H1 (cell line): ENCODE data around the gene P2RX1.

Source experiments
- CTCF ChIP-seq, 3 experiments: IDR thresholded peaks; 1 replicate in 2 of 3; 2 replicates in 1 of 3; pipeline versions ENCODE4 v1.5.1 to v1.6.1; 2011; ENCODE audit warnings: low read length in 3 of 3, mild to moderate bottlenecking in 3 of 3, inconsistent platforms in 2 of 3, low read depth in 1 of 3, moderate library complexity in 1 of 3; ENCODE audit not compliant: insufficient read depth in 1 of 3; ENCODE audit errors: control extremely low read depth in 1 of 3
- EZH2 ChIP-seq: fragments of 200-600 bp; sonication (generic); IDR thresholded peaks from 2 replicates; pipeline ENCODE4 v1.7.1; 2012; ENCODE audit warnings: low read depth, mild to moderate bottlenecking, moderate library complexity, low read length, inconsistent platforms; ENCODE audit not compliant: severe bottlenecking
- HDAC6 ChIP-seq: IDR thresholded peaks from one replicate; pipeline ENCODE4 v1.7.1; 2012; ENCODE audit warnings: low read depth, mild to moderate bottlenecking, inconsistent platforms, low read length, moderate library complexity
- PHF8 ChIP-seq: fragments of 200-600 bp; sonication (generic); conservative IDR thresholded peaks from 2 replicates; pipeline ENCODE4 v1.7.1; 2012; ENCODE audit warnings: low read depth, mild to moderate bottlenecking, inconsistent platforms, low read length, moderate library complexity
- POLR2A ChIP-seq, 2 experiments: IDR thresholded peaks; 1 replicate in 1 of 2; 2 replicates in 1 of 2; pipeline ENCODE4 v1.6.1; 2011; ENCODE audit warnings: low read depth in 2 of 2, low read length in 2 of 2, mild to moderate bottlenecking in 2 of 2; ENCODE audit errors: control extremely low read depth in 1 of 2
- SUZ12 ChIP-seq: fragments of 200-600 bp; sonication (generic); IDR thresholded peaks from 2 replicates; pipeline ENCODE4 v1.6.1; 2012; ENCODE audit warnings: mild to moderate bottlenecking, inconsistent platforms, low read length, moderate library complexity, mixed read lengths
- TAF1 ChIP-seq: IDR thresholded peaks from 2 replicates; pipeline ENCODE4 v1.6.1; 2011; ENCODE audit warnings: mild to moderate bottlenecking, low read depth, low read length
- YY1 ChIP-seq: IDR thresholded peaks from 2 replicates; pipeline ENCODE4 v1.6.1; 2011; ENCODE audit warnings: low read depth, mild to moderate bottlenecking, low read length

- TF ChIP-seq CTCF (IDR thresholded peaks at IDR 0.05; ENCODE audit: control extremely low read depth in 1 of 3, insufficient read depth in 1 of 3, low read depth in 1 of 3, low read length in 3 of 3) (no peak), PHF8 (no peak), EZH2 (no peak), HDAC6 (no peak), TAF1 (no peak), YY1 (no peak), POLR2A (IDR thresholded peaks at IDR 0.05; ENCODE audit: control extremely low read depth in 1 of 2, low read depth in 2 of 2, low read length in 2 of 2) (no peak), SUZ12 (no peak)
Observed at GRCh38 chr17:3896968-3897235, 19.4 kb downstream of the P2RX1 start.
